HG03159 (cell line): Measurements from ENCODE around the gene CACNA2D2.

Source experiments
- ATAC-seq: cut with Tn5 transposase; IDR thresholded peaks from one replicate; pipeline ENCODE4 v1.9.1; 2021; ENCODE audit warnings: mild to moderate bottlenecking, moderate library complexity; ENCODE audit not compliant: unreplicated experiment

Gene CACNA2D2

GRCh38 chr3:50354186-50354764 is 149.2 kb downstream of the CACNA2D2 start:
- ATAC-seq = no peak

DNA sequence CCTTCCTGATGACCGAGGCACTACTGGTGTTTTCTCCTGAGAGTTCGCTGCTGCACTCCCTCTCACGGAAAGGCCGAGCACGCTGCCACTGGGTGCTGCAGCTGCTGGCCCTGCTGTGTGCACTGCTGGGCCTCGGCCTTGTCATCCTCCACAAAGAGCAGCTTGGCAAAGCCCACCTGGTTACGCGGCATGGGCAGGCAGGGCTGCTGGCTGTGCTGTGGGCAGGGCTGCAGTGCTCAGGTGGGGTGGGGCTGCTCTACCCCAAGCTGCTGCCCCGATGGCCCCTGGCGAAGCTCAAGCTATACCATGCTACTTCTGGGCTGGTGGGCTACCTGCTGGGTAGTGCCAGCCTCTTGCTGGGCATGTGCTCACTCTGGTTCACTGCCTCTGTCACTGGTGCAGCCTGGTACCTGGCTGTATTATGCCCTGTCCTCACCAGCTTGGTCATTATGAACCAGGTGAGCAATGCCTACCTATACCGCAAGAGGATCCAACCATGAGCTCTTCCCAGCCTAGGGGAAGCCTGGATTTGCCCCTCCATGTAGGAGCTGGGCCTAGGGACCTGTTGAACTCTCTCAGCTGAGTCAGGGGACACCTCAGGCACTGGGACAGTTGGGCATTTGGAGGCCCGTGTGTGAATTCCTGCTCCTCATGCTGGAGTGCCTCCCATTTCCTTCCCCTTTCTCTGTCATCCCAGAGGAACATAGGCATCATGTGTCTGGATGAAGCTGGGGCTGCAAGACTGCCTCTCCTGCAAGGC is 150.0 kb downstream of the CACNA2D2 start:
- no peak for ATAC-seq

DNA sequence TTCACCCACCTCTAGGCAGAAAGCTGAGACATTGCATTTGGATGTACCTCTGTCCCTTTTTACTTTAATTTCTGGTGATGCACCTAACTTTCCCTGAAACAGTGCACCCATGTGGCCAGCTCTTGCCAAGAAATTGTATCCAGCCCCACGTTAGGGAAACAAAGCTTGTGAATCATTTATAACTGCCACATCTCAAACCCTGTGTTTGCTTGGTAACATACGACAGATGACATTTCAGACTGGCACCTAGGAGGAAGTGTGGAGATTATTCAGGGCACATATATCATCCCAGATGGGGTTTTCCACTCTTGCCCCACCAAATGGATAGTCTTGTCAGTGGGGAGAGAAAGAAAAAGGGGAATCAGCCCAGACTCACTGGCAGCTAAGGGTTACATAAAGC is 150.7 kb downstream of the CACNA2D2 start:
- no peak for ATAC-seq

DNA sequence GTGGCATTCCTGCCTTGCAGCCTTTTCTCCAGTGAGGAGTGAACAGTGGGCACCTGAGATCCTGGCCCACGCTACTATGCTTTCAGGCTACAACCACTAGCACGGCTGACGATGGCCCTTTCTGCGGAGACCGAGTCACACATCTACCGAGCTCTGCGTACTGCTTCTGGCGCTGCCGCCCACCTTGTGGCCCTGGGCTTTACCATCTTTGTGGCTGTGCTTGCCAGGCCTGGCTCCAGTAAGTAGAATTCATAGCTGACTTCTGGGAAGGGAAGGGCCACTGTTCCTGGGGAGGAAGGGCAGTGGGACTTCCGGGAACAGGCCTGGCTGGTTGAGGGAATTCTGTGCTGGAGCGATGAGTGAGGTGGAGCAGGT is 152.1 kb downstream of the CACNA2D2 start:
- no peak for ATAC-seq

DNA sequence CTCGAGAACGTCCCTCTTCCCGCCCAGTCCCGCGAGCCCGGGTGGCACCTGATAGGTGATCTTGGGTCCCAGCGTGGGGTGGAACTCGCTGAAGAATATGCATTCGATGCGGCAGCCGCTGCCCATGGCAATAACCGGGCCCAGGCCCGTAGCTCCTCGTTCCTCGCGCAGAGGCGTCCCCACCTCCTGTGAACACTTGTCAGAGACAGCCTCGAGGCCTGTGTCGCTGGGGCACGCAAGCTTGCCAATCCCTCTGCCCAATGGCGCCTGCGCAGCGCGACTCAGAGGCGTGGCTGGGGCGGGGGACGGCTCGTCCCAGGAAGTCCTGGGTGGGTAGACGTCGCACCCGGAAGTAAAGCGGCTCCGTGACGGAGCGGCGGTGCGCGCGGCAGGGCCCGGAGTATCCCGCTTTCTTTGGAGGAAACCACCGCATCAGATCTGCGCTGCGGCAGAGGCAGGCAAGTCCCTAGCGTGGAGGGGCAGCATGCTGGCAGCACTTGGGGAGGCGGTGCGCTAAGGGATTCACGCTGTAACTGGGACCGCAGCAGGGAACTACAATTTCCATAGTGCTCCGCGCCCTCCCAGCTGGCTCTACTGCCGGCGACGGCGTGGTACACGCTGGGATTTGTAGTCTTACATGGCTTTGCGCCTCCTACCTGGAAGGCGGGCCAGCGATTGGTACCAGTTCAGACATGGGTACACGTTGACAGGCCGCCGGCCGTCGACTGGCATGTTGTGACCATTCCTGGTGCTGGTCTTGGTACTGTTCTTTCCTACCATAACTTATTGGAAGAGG is 152.7 kb downstream of the CACNA2D2 start, which contains the start of the genes CYB561D2 and NPRL2:
Gene CYB561D2 (plus strand): TSS at position 336 of the 796 bp plus-strand sequence. CDS start 572 bp downstream, outside the sequence.
Gene NPRL2 (minus strand): TSS at position 249 of the 796 bp plus-strand sequence. CDS start 123 bp downstream, at position 126.
- ATAC-seq = peak; percentile 86

- ATAC-seq = no peak
Observed at GRCh38 chr3:50350213-50350526, 153.3 kb downstream of the CACNA2D2 start.

GRCh38 chr3:50347187-50347813 is 156.1 kb downstream of the CACNA2D2 start:
- no peak for ATAC-seq

DNA sequence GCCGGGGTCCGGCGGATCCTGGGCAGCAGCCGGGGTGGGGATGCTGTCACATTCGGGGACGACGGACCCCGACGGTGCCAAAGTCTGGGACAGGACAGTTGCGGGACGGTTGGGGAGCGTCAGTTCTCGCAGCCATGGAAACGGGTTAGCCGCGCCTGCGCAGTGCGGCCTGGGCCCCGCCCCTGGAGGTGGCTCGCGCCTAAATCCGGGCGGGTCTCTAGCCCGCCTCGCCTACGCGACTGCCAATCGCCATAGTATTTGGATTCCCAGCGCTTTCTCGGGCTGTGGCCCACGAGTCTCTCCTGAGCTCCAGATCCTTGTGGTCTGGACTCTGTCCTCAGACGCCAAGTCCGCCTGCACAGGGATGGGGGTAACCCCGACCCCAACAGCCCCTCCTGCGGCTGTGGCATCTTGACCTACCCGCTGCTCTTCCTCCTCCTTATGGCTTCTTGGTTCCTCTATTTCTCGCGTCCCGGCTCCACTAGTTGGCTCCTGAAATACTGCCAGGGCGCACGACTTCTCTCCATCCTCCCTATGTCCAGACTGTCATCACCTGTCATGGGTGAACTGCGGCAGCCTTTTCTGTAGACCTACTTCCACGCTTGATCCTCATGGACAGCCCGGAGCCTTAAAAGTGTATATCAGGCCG is 157.7 kb downstream of the CACNA2D2 start, which contains the start of gene ZMYND10:
Gene ZMYND10 (minus strand): TSS at position 147 of the 649 bp plus-strand sequence. CDS start 153 bp downstream, outside the sequence.
- no peak for ATAC-seq

DNA sequence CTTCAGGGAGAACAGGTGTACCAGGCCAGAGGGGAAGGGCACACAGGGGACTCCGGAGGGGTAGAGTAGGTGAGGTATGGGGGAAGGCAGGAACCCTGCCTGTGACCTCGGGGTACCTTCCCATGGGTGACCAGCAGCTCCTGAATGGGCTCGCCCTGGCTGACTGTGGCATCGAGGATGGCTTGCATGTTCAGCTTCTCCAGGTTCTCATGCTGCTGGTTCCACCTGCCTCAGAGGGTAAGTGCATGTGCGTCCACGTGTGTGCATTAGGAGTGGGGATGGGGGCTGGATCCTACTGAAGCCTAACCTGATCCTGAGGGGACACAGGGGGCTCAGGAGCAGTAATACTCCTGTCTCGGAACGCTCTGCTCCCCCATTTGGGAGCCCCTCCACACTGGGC is 158.4 kb downstream of the CACNA2D2 start:
- ATAC-seq = no peak

GRCh38 chr3:50342813-50343633 is 160.4 kb downstream of the CACNA2D2 start:
- ATAC-seq = no peak

- no peak for ATAC-seq
Observed at GRCh38 chr3:50341996-50342650, 161.3 kb downstream of the CACNA2D2 start.

GRCh38 chr3:50341537-50341936 is 161.9 kb downstream of the CACNA2D2 start:
- ATAC-seq = no peak

DNA sequence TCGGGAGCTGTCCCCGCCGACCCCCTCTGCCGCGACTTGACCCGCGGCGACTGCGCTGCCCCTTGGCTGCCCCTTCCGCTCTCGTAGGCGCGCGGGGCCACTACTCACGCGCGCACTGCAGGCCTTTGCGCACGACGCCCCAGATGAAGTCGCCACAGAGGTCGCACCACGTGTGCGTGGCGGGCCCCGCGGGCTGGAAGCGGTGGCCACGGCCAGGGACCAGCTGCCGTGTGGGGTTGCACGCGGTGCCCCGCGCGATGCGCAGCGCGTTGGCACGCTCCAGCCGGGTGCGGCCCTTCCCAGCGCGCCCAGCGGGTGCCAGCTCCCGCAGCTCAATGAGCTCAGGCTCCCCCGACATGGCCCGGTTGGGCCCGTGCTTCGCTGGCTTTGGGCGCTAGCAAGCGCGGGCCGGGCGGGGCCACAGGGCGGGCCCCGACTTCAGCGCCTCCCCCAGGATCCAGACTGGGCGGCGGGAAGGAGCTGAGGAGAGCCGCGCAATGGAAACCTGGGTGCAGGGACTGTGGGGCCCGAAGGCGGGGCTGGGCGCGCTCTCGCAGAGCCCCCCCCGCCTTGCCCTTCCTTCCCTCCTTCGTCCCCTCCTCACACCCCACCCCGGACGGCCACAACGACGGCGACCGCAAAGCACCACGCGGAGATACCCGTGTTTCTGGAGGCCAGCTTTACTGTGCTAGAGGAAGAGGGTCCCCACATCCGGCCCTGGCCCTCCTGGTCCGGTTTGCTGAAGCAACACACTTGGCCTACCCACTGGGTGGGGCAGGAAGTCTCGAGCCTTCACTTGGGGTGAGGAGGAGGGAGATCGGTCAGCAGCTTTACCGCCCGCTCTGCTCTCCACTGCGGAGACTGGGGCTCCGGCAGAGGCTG is 162.7 kb downstream of the CACNA2D2 start, which contains the start of gene RASSF1:
Gene RASSF1 (minus strand): TSS at position 389 of the 882 bp plus-strand sequence. CDS start 31 bp downstream, at position 358.
- no peak for ATAC-seq

DNA sequence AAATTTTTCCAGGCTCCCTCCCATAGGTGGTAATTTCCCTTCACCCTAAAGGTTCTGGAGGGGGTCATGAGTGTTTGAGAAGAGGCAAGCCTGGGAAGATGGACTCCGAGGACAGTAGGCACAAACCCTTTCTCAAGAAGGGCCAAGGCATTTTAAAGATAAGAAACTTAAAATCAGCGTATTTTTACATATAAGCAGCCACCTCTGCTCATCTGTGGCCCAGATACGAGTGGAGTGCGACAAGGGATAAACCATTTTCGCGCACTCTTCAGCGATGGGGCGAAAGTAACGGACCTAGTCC is 163.3 kb downstream of the CACNA2D2 start:
- ATAC-seq = no peak

GRCh38 chr3:50339485-50340146 is 163.8 kb downstream of the CACNA2D2 start:
- no peak for ATAC-seq

DNA sequence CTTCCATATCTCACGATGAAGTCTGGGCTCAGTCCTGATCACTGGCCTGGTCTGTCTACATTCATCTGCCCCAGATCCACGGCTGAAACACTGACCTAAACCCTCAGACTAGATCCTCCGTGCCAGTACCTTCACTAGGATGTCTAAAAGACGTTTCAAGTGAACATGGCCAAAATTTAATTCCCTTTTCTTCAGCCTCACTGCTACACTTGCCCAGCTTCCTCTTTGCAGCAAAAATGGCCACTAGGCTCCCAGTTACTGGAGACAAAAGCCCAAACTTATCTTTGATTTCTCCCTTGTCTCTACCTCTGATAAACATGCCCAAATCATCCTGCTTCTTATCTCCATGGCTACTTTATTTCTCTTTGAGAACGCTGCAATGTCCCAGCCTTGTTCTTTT is 164.5 kb downstream of the CACNA2D2 start:
- no peak for ATAC-seq

- peak; percentile 77 for ATAC-seq
Observed at GRCh38 chr3:50337175-50337861, 166.1 kb downstream of the CACNA2D2 start.
